ENCODE data around the gene WDR26.

Gene WDR26

GRCh38 chr1:224454402-224455055 is 19.9 kb upstream of the WDR26 start:
- Histone ChIP-seq H3K9ac (ENCODE audit: low read length) (no peak overlapping the region), H3K4me3 (ENCODE audit: low read length) (no peak overlapping the region), H3K4me1 (ENCODE audit: control insufficient read depth, insufficient read depth, low read length) (peaks cover 36% of the 10 kb centered on the region), H3K36me3 (ENCODE audit: control insufficient read depth, insufficient read depth, low read length) (no peaks in the 10 kb centered on the region), H3K9me3 (ENCODE audit: control insufficient read depth, low read length) (no peaks in the 10 kb centered on the region), H3K27me3 (ENCODE audit: control insufficient read depth, insufficient read depth, low read length) (no peaks in the 10 kb centered on the region)

DNA sequence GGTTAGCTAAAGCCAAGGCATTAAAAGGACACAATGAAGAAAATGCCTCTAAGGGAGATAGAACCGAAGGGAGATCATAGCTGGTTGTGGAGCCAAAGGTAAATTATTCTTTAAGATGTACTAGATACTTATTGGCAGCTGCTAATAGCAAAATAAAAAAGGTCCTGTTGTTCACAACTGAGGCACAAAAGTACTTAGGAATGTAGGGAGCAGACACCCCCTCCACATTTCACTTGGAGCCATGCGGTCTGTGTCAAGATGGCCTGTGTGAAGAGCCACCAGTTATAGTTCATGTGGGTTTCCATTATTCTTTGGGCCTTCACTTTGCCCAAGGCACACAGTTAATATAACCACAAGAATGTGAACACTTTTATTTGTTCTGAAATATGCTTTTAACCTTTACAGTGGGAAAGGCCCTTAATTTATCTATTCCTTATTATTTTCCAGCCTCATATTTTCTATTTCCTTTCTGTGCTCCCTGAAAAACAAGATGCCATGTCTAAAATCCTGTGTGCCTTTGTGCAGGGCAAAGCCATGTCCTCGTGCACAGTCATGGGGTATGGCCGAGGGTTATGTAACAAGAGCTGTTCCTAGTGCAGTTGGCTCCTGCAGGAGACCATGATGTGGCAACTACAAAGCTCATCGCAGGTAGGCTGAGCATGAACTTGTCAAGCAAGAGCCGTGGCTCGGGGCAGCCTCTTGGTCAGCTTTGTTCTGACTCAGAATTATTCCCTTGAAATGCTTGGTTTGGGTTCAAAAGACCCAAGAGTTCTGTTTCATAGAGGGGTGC is 16.2 kb upstream of the WDR26 start:
- H3K27me3 ChIP-seq (ENCODE audit: control insufficient read depth, insufficient read depth, low read length) = no peaks in the 10 kb centered on the region
- no peak overlapping the region for H3K4me3 ChIP-seq (ENCODE audit: low read length)
- no peak overlapping the region for H3K9ac ChIP-seq (ENCODE audit: low read length)
- peaks cover 9% of the 10 kb centered on the region for H3K4me1 ChIP-seq (ENCODE audit: control insufficient read depth, insufficient read depth, low read length)
- H3K36me3 ChIP-seq (ENCODE audit: control insufficient read depth, insufficient read depth, low read length) = no peaks in the 10 kb centered on the region
- H3K9me3 ChIP-seq (ENCODE audit: control insufficient read depth, low read length) = no peaks in the 10 kb centered on the region

DNA sequence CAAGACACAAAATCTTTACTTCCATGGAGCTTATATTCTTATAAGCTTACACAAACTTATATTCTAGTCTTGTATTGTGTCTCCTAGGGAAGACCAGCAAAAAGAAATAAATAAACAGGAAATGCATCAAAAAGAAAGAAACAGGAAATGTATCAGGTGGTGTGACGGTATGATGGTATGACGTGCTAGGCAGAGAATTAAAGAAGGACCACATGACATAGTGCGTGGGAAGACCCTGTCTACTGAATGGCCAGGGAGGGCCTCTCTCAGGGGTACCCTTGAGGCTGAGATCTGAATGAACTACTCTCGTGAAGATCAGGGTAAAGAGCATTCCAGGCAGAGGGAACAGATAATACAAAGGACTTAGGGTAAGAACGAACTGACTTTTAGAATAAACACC is 15.6 kb upstream of the WDR26 start:
- no peak overlapping the region for H3K4me3 ChIP-seq (ENCODE audit: low read length)

DNA sequence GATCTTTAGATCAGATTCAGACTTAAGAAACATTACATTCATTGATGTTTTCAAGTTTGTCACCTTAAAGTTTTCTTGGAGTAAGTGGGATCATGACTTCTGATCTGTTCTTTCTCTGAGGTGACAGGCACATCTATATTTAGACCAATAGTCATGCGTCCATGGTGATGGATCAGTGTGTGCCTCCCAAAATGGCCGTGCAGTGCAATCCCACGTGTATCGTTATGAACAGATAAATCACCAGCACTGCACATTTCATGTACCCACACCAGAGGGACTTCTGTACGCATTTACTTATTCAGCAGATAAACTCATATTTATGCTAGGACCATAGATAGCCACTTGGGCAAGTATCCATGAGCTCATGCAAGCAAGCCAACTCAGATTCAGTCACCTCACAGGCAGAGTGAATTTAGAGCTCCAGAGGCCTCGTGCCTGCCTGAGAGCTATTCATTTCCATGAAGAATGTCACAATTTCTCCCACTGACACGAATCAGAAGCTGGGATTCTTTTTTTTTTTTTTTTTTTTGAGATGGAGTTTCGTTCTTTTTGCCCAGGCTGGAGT is 13.9 kb upstream of the WDR26 start:
- H3K9ac ChIP-seq (ENCODE audit: low read length) = no peak overlapping the region
- no peak overlapping the region for H3K4me3 ChIP-seq (ENCODE audit: low read length)
- H3K27me3 ChIP-seq (ENCODE audit: control insufficient read depth, insufficient read depth, low read length) = no peaks in the 10 kb centered on the region

More for the DNA sequence above, 15.6 kb upstream of the WDR26 start:
- Histone ChIP-seq H3K27me3 (ENCODE audit: control insufficient read depth, insufficient read depth, low read length) (no peaks in the 10 kb centered on the region), H3K36me3 (ENCODE audit: control insufficient read depth, insufficient read depth, low read length) (no peaks in the 10 kb centered on the region), H3K9me3 (ENCODE audit: control insufficient read depth, low read length) (no peaks in the 10 kb centered on the region), H3K9ac (ENCODE audit: low read length) (no peak overlapping the region), H3K4me1 (ENCODE audit: control insufficient read depth, insufficient read depth, low read length) (peaks cover 9% of the 10 kb centered on the region)

DNA sequence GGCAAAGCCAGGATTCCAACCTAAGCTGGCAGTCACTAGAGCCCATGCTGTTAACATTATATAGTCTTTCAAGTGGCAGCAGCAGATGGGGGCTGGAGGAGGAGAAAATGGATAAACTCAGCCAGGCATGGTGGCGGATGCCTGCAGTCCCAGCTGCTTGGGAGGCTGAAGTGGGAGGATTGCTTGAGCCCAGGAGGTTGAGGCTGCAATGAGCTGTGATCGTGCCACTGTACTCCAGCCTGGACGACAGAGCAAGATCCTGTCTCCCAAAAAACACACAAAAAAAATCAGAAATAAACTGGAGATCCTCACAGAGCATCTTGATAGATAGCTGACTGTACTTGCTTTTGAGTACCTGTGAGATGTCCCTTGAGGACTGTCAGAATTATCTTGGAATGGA is 13.4 kb upstream of the WDR26 start:
- Histone ChIP-seq H3K27me3 (ENCODE audit: control insufficient read depth, insufficient read depth, low read length) (no peaks in the 10 kb centered on the region), H3K4me1 (ENCODE audit: control insufficient read depth, insufficient read depth, low read length) (no peaks in the 10 kb centered on the region), H3K4me3 (ENCODE audit: low read length) (no peak overlapping the region), H3K9me3 (ENCODE audit: control insufficient read depth, low read length) (no peaks in the 10 kb centered on the region), H3K9ac (ENCODE audit: low read length) (no peak overlapping the region), H3K36me3 (ENCODE audit: control insufficient read depth, insufficient read depth, low read length) (no peaks in the 10 kb centered on the region)

More for the DNA sequence above, 13.9 kb upstream of the WDR26 start:
- no peaks in the 10 kb centered on the region for H3K9me3 ChIP-seq (ENCODE audit: control insufficient read depth, low read length)
- H3K36me3 ChIP-seq (ENCODE audit: control insufficient read depth, insufficient read depth, low read length) = no peaks in the 10 kb centered on the region
- H3K4me1 ChIP-seq (ENCODE audit: control insufficient read depth, insufficient read depth, low read length) = peaks cover 4% of the 10 kb centered on the region

DNA sequence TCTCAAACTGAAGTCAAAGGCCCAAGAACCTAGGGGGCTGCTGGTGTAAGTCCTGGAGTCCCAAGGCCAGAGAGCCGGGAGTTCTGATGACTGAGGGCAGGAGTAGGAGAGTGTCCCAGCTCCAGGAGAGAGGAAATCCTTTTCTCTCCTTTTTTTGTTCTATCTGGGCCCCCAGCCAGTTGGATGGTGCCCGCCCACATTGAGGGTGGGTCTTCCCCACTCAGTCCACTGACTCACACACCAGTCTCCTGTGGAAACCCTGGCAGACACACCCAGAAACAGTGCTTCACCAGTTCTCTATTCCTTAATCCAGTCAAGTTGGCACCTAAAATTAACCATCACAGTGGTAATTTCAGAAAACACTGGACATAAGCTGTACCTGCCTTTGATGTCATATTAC is 12.7 kb upstream of the WDR26 start:
- H3K4me3 ChIP-seq (ENCODE audit: low read length) = no peak overlapping the region
- no peaks in the 10 kb centered on the region for H3K4me1 ChIP-seq (ENCODE audit: control insufficient read depth, insufficient read depth, low read length)
- no peaks in the 10 kb centered on the region for H3K9me3 ChIP-seq (ENCODE audit: control insufficient read depth, low read length)
- H3K36me3 ChIP-seq (ENCODE audit: control insufficient read depth, insufficient read depth, low read length) = no peaks in the 10 kb centered on the region
- H3K27me3 ChIP-seq (ENCODE audit: control insufficient read depth, insufficient read depth, low read length) = no peaks in the 10 kb centered on the region
- H3K9ac ChIP-seq (ENCODE audit: low read length) = no peak overlapping the region

DNA sequence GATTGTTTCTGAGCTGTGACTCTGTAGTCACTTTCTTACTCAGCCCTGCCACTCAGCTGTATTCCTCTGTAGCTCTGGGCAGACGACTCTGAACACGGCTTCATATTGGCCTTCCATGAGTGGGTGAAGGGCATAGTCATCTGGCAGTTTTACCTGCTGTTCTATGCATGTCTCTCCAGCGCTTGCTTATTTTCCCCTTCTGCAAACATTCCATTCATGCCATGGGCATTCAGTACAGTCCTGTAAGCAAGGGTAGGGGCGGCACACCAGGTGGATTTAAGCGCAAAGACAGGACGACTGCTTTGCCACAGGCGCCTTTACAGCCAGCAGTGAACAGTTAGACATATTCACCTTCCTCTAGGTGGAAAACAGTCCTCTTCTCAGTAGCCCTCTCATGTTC is 4.4 kb upstream of the WDR26 start:
- no peaks in the 10 kb centered on the region for H3K9me3 ChIP-seq (ENCODE audit: control insufficient read depth, low read length)
- H3K9ac ChIP-seq (ENCODE audit: low read length) = no peak overlapping the region
- no peaks in the 10 kb centered on the region for H3K27me3 ChIP-seq (ENCODE audit: control insufficient read depth, insufficient read depth, low read length)
- H3K4me3 ChIP-seq (ENCODE audit: low read length) = no peak overlapping the region
- no peaks in the 10 kb centered on the region for H3K36me3 ChIP-seq (ENCODE audit: control insufficient read depth, insufficient read depth, low read length)
- H3K4me1 ChIP-seq (ENCODE audit: control insufficient read depth, insufficient read depth, low read length) = peaks cover 13% of the 10 kb centered on the region

DNA sequence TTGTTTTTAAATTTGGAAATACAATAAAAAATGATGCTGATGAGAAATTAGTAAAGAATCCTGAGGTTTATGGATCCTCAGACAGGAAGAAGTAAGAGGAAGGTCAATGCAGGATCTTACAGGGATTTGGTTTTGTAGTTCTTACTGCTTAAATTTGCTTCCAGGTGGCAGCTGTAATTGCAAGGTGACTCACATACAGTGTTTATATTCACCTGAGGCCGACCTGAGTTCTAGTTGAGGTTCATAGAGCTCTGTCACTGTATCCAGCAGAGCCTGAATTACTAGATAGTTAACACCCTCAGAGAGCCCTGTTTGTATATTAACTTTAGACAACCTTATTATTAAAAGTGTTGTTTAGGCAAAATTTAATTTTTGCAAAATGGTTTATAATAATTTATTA is 1.4 kb upstream of the WDR26 start:
- H3K9ac ChIP-seq (ENCODE audit: low read length) = peak overlapping the region; percentile 87

GRCh38 chr1:224435318-224435763 is 744 bp upstream of the WDR26 start:
- Histone ChIP-seq H3K36me3 (ENCODE audit: control insufficient read depth, insufficient read depth, low read length) (no peaks in the 10 kb centered on the region), H3K27me3 (ENCODE audit: control insufficient read depth, insufficient read depth, low read length) (no peaks in the 10 kb centered on the region), H3K9me3 (ENCODE audit: control insufficient read depth, low read length) (no peaks in the 10 kb centered on the region), H3K4me3 (ENCODE audit: low read length) (peak overlapping the region; percentile 96), H3K4me1 (ENCODE audit: control insufficient read depth, insufficient read depth, low read length) (peaks cover 22% of the 10 kb centered on the region), H3K9ac (ENCODE audit: low read length) (peak overlapping the region; percentile 87)

More for the DNA sequence above, 1.4 kb upstream of the WDR26 start:
- Histone ChIP-seq H3K9me3 (ENCODE audit: control insufficient read depth, low read length) (no peaks in the 10 kb centered on the region), H3K4me1 (ENCODE audit: control insufficient read depth, insufficient read depth, low read length) (peaks cover 22% of the 10 kb centered on the region), H3K27me3 (ENCODE audit: control insufficient read depth, insufficient read depth, low read length) (no peaks in the 10 kb centered on the region), H3K4me3 (ENCODE audit: low read length) (no peak overlapping the region), H3K36me3 (ENCODE audit: control insufficient read depth, insufficient read depth, low read length) (no peaks in the 10 kb centered on the region)

DNA sequence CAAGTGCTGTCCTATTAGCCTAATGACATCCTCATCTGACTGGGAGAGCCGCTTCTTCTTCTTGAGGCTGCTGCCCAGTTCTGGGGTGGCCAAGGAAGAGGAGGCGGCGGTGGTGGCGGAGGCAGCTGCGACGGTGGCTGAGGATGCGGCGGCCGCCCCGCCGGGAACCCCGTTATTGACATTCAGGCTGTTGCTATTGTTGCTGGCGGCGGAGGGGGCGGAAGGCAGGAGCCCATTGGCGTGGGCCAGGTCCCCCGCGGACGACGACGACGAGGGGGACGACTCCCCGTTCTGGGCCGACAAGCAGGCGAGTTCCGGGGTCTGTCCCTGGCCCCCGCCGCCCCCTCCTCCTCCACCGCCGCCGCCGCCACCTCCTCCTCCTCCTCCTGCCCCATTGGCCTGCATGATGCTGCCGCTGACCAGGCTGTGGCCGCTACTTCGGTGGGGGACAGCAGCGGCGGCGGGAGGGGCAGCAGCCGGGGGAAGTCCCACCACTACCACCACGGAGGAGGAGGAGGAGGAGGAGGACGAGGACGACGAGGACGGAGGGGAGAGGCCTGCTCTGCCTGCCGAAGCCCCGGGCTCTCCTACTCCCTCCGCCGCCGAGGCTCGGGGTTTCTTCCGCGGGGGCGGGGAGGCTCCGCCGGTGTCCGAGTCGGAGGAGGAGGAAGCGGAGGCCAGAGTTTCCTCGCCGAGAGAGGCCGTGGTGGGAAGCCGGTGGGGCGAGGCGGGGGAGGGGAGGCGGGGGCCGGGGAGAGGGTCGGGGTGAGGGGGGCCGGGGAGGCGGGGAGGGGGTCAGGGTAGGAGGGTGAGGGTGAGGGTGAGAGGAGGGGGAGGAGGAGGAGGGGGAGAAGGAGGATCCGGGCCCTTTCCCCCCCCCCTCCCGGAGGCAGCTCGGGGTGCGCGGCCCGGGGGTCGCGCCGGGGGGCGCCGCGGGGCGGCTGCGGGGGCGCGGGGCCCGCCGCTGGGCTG is 610 bp downstream of the WDR26 start:
- Histone ChIP-seq H3K36me3 (ENCODE audit: control insufficient read depth, insufficient read depth, low read length) (no peaks in the 10 kb centered on the region), H3K4me1 (ENCODE audit: control insufficient read depth, insufficient read depth, low read length) (peaks cover 22% of the 10 kb centered on the region), H3K9me3 (ENCODE audit: control insufficient read depth, low read length) (no peaks in the 10 kb centered on the region), H3K9ac (ENCODE audit: low read length) (peak overlapping the region; percentile 60), H3K27me3 (ENCODE audit: control insufficient read depth, insufficient read depth, low read length) (no peaks in the 10 kb centered on the region), H3K4me3 (ENCODE audit: low read length) (peak overlapping the region; percentile 35)

DNA sequence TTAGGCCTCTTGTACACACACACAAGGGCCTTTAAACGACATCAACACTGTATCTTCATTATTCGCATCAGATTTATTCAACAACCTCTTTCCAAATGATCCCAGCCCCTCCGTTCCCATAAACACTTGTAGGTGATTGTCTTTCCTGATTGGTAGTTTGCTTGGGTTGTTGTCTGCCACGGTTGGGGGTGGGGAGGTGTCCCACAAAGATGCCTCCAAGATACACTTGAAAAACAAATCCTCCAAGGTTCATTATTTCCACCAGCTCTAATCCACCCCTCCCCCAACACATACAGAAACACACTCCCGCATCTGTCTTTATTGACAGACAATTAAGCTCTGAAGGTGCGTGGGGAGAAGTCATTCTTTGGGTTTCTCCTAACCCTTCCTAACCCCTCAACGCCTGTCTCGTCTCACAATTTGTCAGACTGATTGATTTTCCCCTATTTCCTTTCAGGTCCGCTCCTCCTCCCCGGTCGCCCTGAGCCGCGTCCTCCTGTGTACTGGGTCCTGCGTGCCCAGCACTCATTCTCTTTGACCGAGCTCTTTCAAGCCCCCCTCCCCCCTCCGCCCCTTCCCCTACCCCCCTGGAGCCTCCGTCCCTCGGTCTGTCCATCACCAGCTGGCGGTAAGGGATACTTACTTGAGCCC is 1.4 kb downstream of the WDR26 start:
- no peaks in the 10 kb centered on the region for H3K36me3 ChIP-seq (ENCODE audit: control insufficient read depth, insufficient read depth, low read length)
- no peaks in the 10 kb centered on the region for H3K27me3 ChIP-seq (ENCODE audit: control insufficient read depth, insufficient read depth, low read length)
- H3K4me1 ChIP-seq (ENCODE audit: control insufficient read depth, insufficient read depth, low read length) = peaks cover 22% of the 10 kb centered on the region
- H3K4me3 ChIP-seq (ENCODE audit: low read length) = peak overlapping the region; percentile 35
- H3K9me3 ChIP-seq (ENCODE audit: control insufficient read depth, low read length) = no peaks in the 10 kb centered on the region
- peak overlapping the region; percentile 60 for H3K9ac ChIP-seq (ENCODE audit: low read length)

All from mucosa of stomach (tissue), 1 donor.